Thoracic aorta (tissue), 2 donors: ENCODE data around the gene ATP23. TPM values are rescaled to one million over a fixed set of nuclear protein-coding genes. Genes with fewer than 3 reads are reported as not detected.

Source experiments
- ATAC-seq: fragments of 150-250 bp; one replicate; pipeline ENCODE4 v1.8.0; 2017; ENCODE audit warnings: low read depth; ENCODE audit not compliant: insufficient number of reproducible peaks, low FRiP score
- DNase-seq: peaks from one replicate; pipeline ENCODE4 v3.0.0-alpha.2; 2020; ENCODE audit warnings: low spot score
- H3K27ac ChIP-seq, 2 donors: fragments of 200-600 bp; sonication (generic); 1 replicate in 1 of 2; 2 replicates in 1 of 2; pipeline ENCODE4 v1.5.1; 2016; ENCODE audit warnings: mild to moderate bottlenecking in 2 of 2, moderate library complexity in 2 of 2
- H3K27me3 ChIP-seq: fragments of 200-600 bp; sonication (generic); replicated peaks from 2 replicates; pipeline ENCODE4 v1.6.0; 2016; ENCODE audit warnings: mild to moderate bottlenecking; ENCODE audit not compliant: insufficient read depth
- H3K36me3 ChIP-seq: fragments of 200-600 bp; sonication (generic); one replicate; pipeline ENCODE4 v1.5.1; 2016
- H3K4me1 ChIP-seq, 2 donors: fragments of 200-600 bp; sonication (generic); 1 replicate in 1 of 2; 2 replicates in 1 of 2; pipeline versions ENCODE4 v1.5.1 to v1.6.0; 2016; ENCODE audit warnings: low read depth in 2 of 2, mild to moderate bottlenecking in 1 of 2; ENCODE audit not compliant: control insufficient read depth in 1 of 2
- H3K4me3 ChIP-seq: fragments of 200-600 bp; sonication (generic); 2 replicates; pipeline ENCODE4 v1.5.1; 2016; ENCODE audit warnings: mild to moderate bottlenecking
- H3K9me3 ChIP-seq: fragments of 200-600 bp; sonication (generic); 2 replicates; pipeline ENCODE4 v1.5.1; 2016
- total RNA-seq, 2 donors: library from RNA; depleted of rRNA; stranded (reverse); fragments of >200 nt; gene quantifications; one replicate each; pipeline versions ENCODE4 v1.1.0 to v1.2.3, GENCODE V29; 2016
- TF ChIP-seq, protein P1 (sequence below): fragments of 200-600 bp; sonication (generic); IDR thresholded peaks from one replicate; pipeline ENCODE4 v1.5.1; 2019; ENCODE audit warnings: antibody characterized with exemption

Gene ATP23
- total RNA-seq, 2 donors from 2014 or later: 4.4 to 7.4 TPM

DNA sequence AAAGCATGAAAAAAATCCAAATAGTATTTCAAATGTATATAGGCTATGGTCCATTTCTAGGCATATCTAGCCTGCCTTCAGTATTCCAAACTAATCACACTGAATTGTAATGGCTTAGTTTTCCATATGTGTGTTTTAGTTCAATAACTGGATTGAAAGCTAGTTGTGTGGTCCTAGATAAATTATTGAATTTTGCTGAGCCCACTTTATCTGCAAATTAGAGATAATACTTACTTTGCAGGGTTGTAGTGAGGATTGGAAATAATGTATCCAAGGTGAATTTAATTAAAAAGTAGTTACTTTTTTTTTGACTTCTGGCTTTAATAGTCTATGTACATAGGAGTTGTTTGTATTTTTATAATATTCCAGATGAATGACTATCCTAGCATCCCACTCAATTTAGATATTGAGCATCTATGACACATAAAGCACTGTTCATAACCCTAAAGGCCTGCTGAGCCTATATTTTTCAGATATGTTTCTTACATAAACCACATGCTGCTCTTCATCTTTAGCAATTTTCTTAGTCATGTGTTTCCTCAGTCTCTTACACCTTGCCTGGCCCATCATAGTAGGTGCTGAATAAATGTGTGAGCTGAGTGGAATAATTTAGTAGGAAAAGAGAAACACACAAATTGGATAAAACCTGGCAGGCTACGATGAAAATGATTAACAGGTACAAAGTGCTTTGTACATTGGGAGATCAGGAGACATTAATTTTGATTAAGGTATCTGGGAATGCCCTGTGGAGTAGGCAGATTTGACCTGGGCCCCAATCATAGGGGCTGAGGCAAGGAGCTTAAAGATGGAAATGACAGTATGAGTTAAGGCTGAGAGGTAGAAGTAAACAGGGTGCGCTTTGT is 1.1 kb upstream of the ATP23 start:
- Histone ChIP-seq H3K27ac (peak overlapping the region; percentile 67 to 82), H3K4me1 (peaks cover 3 to 17% of the 10 kb centered on the region in 2 donors), H3K9me3 (no peaks in the 10 kb centered on the region), H3K4me3 (peak overlapping the region; percentile 93), H3K36me3 (no peaks in the 10 kb centered on the region), H3K27me3 (no peaks in the 10 kb centered on the region)
- DNase-seq: no peak
- no peak for ATAC-seq
- TF ChIP-seq, protein P1, sequence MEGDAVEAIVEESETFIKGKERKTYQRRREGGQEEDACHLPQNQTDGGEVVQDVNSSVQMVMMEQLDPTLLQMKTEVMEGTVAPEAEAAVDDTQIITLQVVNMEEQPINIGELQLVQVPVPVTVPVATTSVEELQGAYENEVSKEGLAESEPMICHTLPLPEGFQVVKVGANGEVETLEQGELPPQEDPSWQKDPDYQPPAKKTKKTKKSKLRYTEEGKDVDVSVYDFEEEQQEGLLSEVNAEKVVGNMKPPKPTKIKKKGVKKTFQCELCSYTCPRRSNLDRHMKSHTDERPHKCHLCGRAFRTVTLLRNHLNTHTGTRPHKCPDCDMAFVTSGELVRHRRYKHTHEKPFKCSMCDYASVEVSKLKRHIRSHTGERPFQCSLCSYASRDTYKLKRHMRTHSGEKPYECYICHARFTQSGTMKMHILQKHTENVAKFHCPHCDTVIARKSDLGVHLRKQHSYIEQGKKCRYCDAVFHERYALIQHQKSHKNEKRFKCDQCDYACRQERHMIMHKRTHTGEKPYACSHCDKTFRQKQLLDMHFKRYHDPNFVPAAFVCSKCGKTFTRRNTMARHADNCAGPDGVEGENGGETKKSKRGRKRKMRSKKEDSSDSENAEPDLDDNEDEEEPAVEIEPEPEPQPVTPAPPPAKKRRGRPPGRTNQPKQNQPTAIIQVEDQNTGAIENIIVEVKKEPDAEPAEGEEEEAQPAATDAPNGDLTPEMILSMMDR: no peak

DNA sequence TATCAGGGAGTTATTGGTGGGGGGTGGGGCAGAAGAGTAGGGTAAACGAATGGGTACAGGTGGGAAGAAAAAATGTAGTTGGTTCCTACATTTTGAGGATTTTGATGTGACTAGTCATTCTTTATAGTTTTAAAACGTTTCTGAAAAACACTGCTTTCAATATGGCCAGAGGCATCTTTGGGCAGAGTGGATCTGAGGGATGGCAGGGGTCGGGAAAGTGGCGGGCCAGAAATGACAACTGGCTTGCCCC is 527 bp upstream of the ATP23 start:
- Histone ChIP-seq H3K4me3 (peak overlapping the region; percentile 93), H3K9me3 (no peaks in the 10 kb centered on the region), H3K4me1 (peaks cover 3 to 14% of the 10 kb centered on the region in 2 donors), H3K27ac (peak overlapping the region; percentile 67 to 82), H3K36me3 (no peaks in the 10 kb centered on the region), H3K27me3 (no peaks in the 10 kb centered on the region)
- DNase-seq: no peak
- no peak for ATAC-seq
- TF ChIP-seq, protein P1: no peak

DNA sequence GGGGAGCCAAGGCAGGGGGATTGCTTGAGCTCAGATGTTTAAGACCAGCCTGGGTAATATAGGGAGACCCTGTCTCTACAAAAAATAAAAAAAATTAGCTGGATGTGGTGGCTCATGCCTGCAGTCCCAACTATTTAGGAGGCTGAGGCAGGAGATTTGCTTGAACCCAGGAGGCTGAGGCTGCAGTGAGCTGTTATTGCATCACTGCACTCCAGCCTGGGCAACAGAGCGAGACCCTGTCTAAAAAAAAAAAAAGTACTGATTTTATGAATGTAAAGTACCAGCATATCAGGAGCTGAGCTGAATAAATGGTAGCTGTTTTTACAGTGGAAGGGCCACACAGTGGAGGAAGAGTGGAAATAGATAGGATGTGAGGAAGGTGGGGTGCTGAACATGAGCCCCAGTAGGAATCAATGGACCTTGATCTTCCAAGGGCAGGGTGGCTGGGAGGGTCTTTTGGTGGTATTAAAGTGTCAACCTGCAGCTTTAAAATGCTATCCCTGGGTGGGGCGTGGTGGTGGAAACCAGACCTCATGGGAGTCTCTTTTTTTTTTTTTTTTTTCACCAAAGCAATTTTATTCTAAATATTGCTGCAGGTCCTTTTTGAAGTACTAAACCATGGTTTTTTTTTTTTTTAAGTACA is 2.2 kb downstream of the ATP23 start:
- ATAC-seq: no peak
- Histone ChIP-seq H3K4me3 (no peak overlapping the region), H3K36me3 (no peaks in the 10 kb centered on the region), H3K9me3 (no peaks in the 10 kb centered on the region), H3K27ac (no peak overlapping the region), H3K4me1 (peaks cover 0 to 9% of the 10 kb centered on the region in 2 donors), H3K27me3 (no peaks in the 10 kb centered on the region)
- DNase-seq: no peak
- TF ChIP-seq, protein P1: no peak

DNA sequence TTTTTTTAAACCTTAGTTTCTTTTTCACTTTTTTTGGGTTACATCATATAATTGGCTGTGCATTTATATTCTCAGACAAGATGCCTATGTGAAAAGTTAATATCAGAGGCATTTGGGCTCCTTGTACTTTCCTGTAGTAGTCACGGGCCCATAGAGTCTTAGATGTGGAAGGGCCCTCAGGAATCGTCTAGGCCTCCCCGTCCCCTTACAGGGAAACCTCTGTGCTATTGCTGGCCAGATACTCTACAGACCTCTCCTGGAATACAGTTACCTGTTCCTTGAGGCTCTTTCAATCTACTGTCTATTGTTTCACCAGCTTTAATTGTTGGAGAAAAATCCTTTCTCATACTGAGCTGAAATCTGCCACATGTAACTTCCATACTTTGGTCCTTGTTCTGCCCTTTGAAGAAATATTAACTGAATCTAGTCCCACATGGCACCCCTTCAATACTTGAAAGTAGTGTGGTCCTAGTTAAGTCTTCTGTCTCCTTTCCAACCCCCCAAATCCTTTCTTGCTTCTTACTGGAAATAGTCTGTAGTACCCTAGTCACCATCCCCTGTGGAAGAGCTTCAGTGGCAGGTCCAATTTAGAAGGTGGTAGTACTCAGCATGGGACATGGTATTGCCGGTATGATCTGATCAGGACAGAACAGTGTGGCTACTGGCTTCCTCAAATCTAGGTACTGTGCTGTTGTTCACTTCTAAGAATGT is 3.1 kb downstream of the ATP23 start:
- Histone ChIP-seq H3K27ac (no peak overlapping the region), H3K36me3 (no peaks in the 10 kb centered on the region), H3K27me3 (no peaks in the 10 kb centered on the region), H3K9me3 (no peaks in the 10 kb centered on the region), H3K4me3 (no peak overlapping the region), H3K4me1 (peaks cover 0 to 9% of the 10 kb centered on the region in 2 donors)
- TF ChIP-seq, protein P1: no peak
- DNase-seq: no peak
- ATAC-seq: no peak

DNA sequence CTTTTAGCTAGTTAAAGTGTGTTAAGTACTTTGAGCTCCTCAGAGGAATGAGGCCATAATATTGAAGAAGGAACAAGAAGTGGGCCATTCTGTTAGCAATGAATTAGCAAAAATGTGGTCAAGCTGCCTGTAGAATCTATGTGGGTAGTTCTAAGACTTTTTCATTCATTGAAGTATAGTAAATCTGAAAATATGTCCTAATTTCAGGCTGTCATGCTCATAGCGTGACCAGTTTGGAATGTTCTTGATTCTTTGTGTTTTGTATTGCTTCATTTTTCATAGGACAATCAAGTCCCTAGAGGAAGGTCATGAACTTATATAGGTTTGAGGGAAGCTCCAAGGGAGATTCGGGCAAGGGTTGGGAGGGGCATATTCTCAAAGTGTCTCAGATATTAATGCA is 11.4 kb downstream of the ATP23 start:
- no peaks in the 10 kb centered on the region for H3K4me1 ChIP-seq
- H3K36me3 ChIP-seq: peaks cover 11% of the 10 kb centered on the region
- ATAC-seq: no peak

More for the DNA sequence above, 11.4 kb downstream of the ATP23 start:
- Histone ChIP-seq H3K27me3 (no peaks in the 10 kb centered on the region), H3K4me3 (no peak overlapping the region), H3K27ac (no peak overlapping the region), H3K9me3 (no peaks in the 10 kb centered on the region)
- TF ChIP-seq, protein P1: no peak
- no peak for DNase-seq
